ENCODE measurements around the gene ZNF837. TPM values are rescaled to one million over a fixed set of nuclear protein-coding genes. Genes with fewer than 3 reads are reported as not detected.

ZNF837 gene
- total and polyA plus RNA-seq, 7 experiments from 2014 or later = 1.4 to 15.6 (median 4.3) TPM

- Mint-ChIP-seq H3K4me3 (peak overlapping the region; percentile 86 to 98 (median 94)), H3K27me3 (peaks cover 5 to 20% (median 7%) of the 10 kb centered on the region in 5 donors), H3K36me3 (peaks cover 0 to 4% (median 0%) of the 10 kb centered on the region in 5 donors), H3K27ac (peak overlapping the region; percentile 88 to 97 (median 94)), H3K4me1 (peaks cover 6 to 19% (median 8%) of the 10 kb centered on the region in 7 donors), H3K9me3 (peaks cover 0 to 5% (median 0%) of the 10 kb centered on the region in 11 donors)
- Histone ChIP-seq H3K4me1 (ENCODE audit: control insufficient read depth in 2 of 2, insufficient read depth in 2 of 2, low read length in 2 of 2) (peaks cover 6 to 13% of the 10 kb centered on the region in 2 donors), H3K36me3 (ENCODE audit: control insufficient read depth in 2 of 3, insufficient read depth in 3 of 3, low read length in 3 of 3) (no peaks in the 10 kb centered on the region), H3K4me3 (ENCODE audit: low read length) (peak overlapping the region; percentile 77), H3K9me3 (ENCODE audit: control insufficient read depth in 2 of 3, low read length in 3 of 3) (no peaks in the 10 kb centered on the region), H3K27me3 (ENCODE audit: control insufficient read depth in 2 of 2, insufficient read depth in 2 of 2, low read length in 2 of 2) (peaks cover 0 to 3% of the 10 kb centered on the region in 2 donors), H3K27ac (ENCODE audit: low read depth, low read length) (peak overlapping the region; percentile 91)
- ATAC-seq (peak; percentile 97), DNase-seq (peak; percentile 96 to 100 (median 98))
- CTCF ChIA-PET = no interaction called here
- POLR2A ChIA-PET = interaction anchor here (0.6 to 2.7 kb wide), 4 partner anchors 8 to 38 kb away, joined by 3 to 16 read pairs (median 4); partner anchors contain the start of genes RPS5 and ZNF497
- intact Hi-C loops (cut with micrococcal nuclease) = loop anchor here (1.0 to 10.0 kb wide), 18 partner anchors 14 to 586 kb away; partner anchors contain the start of genes RPS5 (in 2 of the 2), ZNF132 (in 2 of the 2), ZNF324B (in 2 of the 2) and ZNF497 (in 2 of the 2)
Observed at GRCh38 chr19:58400916-58401839, 20.3 kb upstream of the ZNF837 start.

- Histone ChIP-seq H3K27ac (ENCODE audit: low read depth, low read length) (peak overlapping the region; percentile 37), H3K9me3 (ENCODE audit: control insufficient read depth in 2 of 3, low read length in 3 of 3) (no peaks in the 10 kb centered on the region), H3K36me3 (ENCODE audit: control insufficient read depth in 2 of 3, insufficient read depth in 3 of 3, low read length in 3 of 3) (peaks cover 0 to 1% (median 0%) of the 10 kb centered on the region in 3 experiments), H3K4me1 (ENCODE audit: control insufficient read depth in 2 of 2, insufficient read depth in 2 of 2, low read length in 2 of 2) (peaks cover 6 to 13% of the 10 kb centered on the region in 2 donors), H3K4me3 (ENCODE audit: low read length) (peak overlapping the region; percentile 70), H3K27me3 (ENCODE audit: control insufficient read depth in 2 of 2, insufficient read depth in 2 of 2, low read length in 2 of 2) (peaks cover 3% of the 10 kb centered on the region in 2 donors)
- ChIA-PET POLR2A (interaction anchor here (1.3 to 2.7 kb wide), 3 partner anchors 9 to 16 kb away, joined by 3 to 16 read pairs (median 4); partner anchors contain the start of gene RPS5), CTCF (no interaction called here)
- ATAC-seq = no peak
- intact Hi-C loops (cut with micrococcal nuclease) = loop anchor here (5.0 to 10.0 kb wide), 2 partner anchors 112 to 586 kb away; partner anchors contain the start of genes SLC27A5 (in 1 of the 2) and ZNF552 (in 1 of the 2)
- Mint-ChIP-seq H3K27me3 (peaks cover 5 to 22% (median 7%) of the 10 kb centered on the region in 5 donors), H3K4me1 (peaks cover 7 to 18% (median 8%) of the 10 kb centered on the region in 7 donors), H3K27ac (peak overlapping the region in 3 of 9 donors; percentile 42 to 89 (median 89)), H3K36me3 (peaks cover 0 to 4% (median 4%) of the 10 kb centered on the region in 5 donors), H3K9me3 (peaks cover 0 to 5% (median 0%) of the 10 kb centered on the region in 11 donors), H3K4me3 (peak overlapping the region in 9 of 10 donors; percentile 86 to 98 (median 94))
- DNase-seq = no peak
Observed at GRCh38 chr19:58400316-58400915, 19.6 kb upstream of the ZNF837 start.

DNA sequence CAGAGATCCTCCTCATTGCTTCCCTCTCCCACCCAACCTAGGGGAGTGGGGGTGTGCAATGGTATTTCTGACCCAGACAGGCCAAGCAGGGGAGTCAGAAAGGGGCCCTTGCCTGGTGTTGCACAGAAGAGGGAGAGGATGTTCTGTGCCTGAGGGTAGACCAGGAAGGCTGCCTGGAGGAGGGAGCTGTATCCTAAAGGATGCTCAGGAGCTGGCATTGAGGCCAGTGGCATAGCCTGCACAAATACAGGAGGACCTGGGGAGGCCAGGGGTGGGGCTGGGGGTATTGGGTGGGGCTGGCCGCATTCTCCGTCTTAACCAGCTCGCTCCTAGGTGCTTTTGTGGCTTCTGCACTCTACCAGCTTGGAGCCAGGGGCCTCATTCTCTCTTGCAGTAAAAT lies 19.1 kb upstream of the ZNF837 start:
- ChIA-PET CTCF (no interaction called here), POLR2A (interaction anchor here (1.3 to 2.7 kb wide), 3 partner anchors 10 to 16 kb away, joined by 3 to 16 read pairs (median 4); partner anchors contain the start of gene RPS5)
- Mint-ChIP-seq H3K27me3 (peaks cover 5 to 22% (median 7%) of the 10 kb centered on the region in 5 donors), H3K4me3 (peak overlapping the region in 9 of 10 donors; percentile 29 to 96 (median 55)), H3K4me1 (peaks cover 7 to 19% (median 8%) of the 10 kb centered on the region in 7 donors), H3K27ac (peak overlapping the region in 3 of 9 donors; percentile 45 to 89 (median 48)), H3K36me3 (peaks cover 0 to 6% (median 4%) of the 10 kb centered on the region in 5 donors), H3K9me3 (peaks cover 0 to 5% (median 0%) of the 10 kb centered on the region in 11 donors)
- Histone ChIP-seq H3K27ac (ENCODE audit: low read depth, low read length) (no peak overlapping the region), H3K4me3 (ENCODE audit: low read length) (no peak overlapping the region), H3K4me1 (ENCODE audit: control insufficient read depth in 2 of 2, insufficient read depth in 2 of 2, low read length in 2 of 2) (peaks cover 6 to 13% of the 10 kb centered on the region in 2 donors), H3K27me3 (ENCODE audit: control insufficient read depth in 2 of 2, insufficient read depth in 2 of 2, low read length in 2 of 2) (peaks cover 3% of the 10 kb centered on the region in 2 donors), H3K9me3 (ENCODE audit: control insufficient read depth in 2 of 3, low read length in 3 of 3) (no peaks in the 10 kb centered on the region), H3K36me3 (ENCODE audit: control insufficient read depth in 2 of 3, insufficient read depth in 3 of 3, low read length in 3 of 3) (peaks cover 0 to 6% (median 0%) of the 10 kb centered on the region in 3 experiments)
- intact Hi-C loops (cut with micrococcal nuclease) = loop anchor here (5.0 to 10.0 kb wide), 2 partner anchors 112 to 585 kb away; partner anchors contain the start of genes SLC27A5 (in 1 of the 2) and ZNF552 (in 1 of the 2)
- DNase-seq (no peak), ATAC-seq (no peak)

GRCh38 chr19:58398545-58398944 lies 17.7 kb upstream of the ZNF837 start:
- no peak for DNase-seq
- ChIA-PET CTCF (no interaction called here), POLR2A (interaction anchor here (2.7 kb wide), 1 partner anchor 10 kb away, joined by 16 read pairs; the partner anchor contains the start of gene RPS5)
- Mint-ChIP-seq H3K27ac (no peak overlapping the region), H3K27me3 (peaks cover 5 to 22% (median 7%) of the 10 kb centered on the region in 5 donors), H3K4me1 (peaks cover 8 to 25% (median 10%) of the 10 kb centered on the region in 7 donors), H3K4me3 (no peak overlapping the region), H3K36me3 (peaks cover 3 to 18% (median 14%) of the 10 kb centered on the region in 5 donors), H3K9me3 (peaks cover 0 to 5% (median 0%) of the 10 kb centered on the region in 11 donors)
- Histone ChIP-seq H3K4me1 (ENCODE audit: control insufficient read depth in 2 of 2, insufficient read depth in 2 of 2, low read length in 2 of 2) (peaks cover 6 to 13% of the 10 kb centered on the region in 2 donors), H3K27ac (ENCODE audit: low read depth, low read length) (no peak overlapping the region), H3K27me3 (ENCODE audit: control insufficient read depth in 2 of 2, insufficient read depth in 2 of 2, low read length in 2 of 2) (peaks cover 3% of the 10 kb centered on the region in 2 donors), H3K9me3 (ENCODE audit: control insufficient read depth in 2 of 3, low read length in 3 of 3) (no peaks in the 10 kb centered on the region), H3K4me3 (ENCODE audit: low read length) (no peak overlapping the region), H3K36me3 (ENCODE audit: control insufficient read depth in 2 of 3, insufficient read depth in 3 of 3, low read length in 3 of 3) (peaks cover 0 to 20% (median 4%) of the 10 kb centered on the region in 3 experiments)
- intact Hi-C loops (cut with micrococcal nuclease) = no loop called here
- no peak for ATAC-seq

DNA sequence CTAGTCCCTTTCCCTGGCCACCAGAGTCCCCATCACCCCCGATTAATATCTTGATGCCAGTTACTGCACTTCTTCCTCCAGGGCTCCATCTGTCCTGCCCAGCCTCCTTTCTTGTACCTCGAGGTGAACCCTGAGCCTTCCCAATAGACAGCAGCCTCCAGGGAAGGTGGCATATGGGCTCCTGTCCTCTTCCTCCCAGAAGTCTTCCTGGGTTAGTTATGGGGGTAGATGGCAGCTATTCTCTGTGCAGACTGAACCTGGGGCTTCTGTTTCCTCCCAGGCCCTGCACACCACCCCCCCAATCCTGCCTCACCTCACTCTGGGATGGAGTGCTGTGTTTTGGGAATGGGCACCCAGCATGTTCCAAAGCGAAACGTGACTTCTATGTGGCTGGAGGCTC lies 17.3 kb upstream of the ZNF837 start:
- Mint-ChIP-seq H3K36me3 (peaks cover 5 to 20% (median 16%) of the 10 kb centered on the region in 5 donors), H3K9me3 (peaks cover 0 to 5% (median 0%) of the 10 kb centered on the region in 11 donors), H3K27me3 (peaks cover 5 to 22% (median 7%) of the 10 kb centered on the region in 5 donors), H3K4me1 (peaks cover 8 to 26% (median 11%) of the 10 kb centered on the region in 7 donors), H3K27ac (no peak overlapping the region), H3K4me3 (no peak overlapping the region)
- H3K4me1 ChIP-seq (ENCODE audit: control insufficient read depth in 2 of 2, insufficient read depth in 2 of 2, low read length in 2 of 2) = peaks cover 6 to 13% of the 10 kb centered on the region in 2 donors
- ChIA-PET POLR2A (no interaction called here), CTCF (no interaction called here)
- no peaks in the 10 kb centered on the region for H3K9me3 ChIP-seq (ENCODE audit: control insufficient read depth in 2 of 3, low read length in 3 of 3)
- DNase-seq (no peak), ATAC-seq (no peak)
- peaks cover 3% of the 10 kb centered on the region in 2 donors for H3K27me3 ChIP-seq (ENCODE audit: control insufficient read depth in 2 of 2, insufficient read depth in 2 of 2, low read length in 2 of 2)
- no peak overlapping the region for H3K27ac ChIP-seq (ENCODE audit: low read depth, low read length)
- H3K36me3 ChIP-seq (ENCODE audit: control insufficient read depth in 2 of 3, insufficient read depth in 3 of 3, low read length in 3 of 3) = peaks cover 0 to 25% (median 6%) of the 10 kb centered on the region in 3 experiments
- intact Hi-C loops (cut with micrococcal nuclease) = no loop called here
- no peak overlapping the region for H3K4me3 ChIP-seq (ENCODE audit: low read length)

All from naive thymus-derived CD4-positive, alpha-beta T cell (primary cell).